Breast epithelium (tissue), 3 donors: ENCODE data around the gene C2orf49.

ENCODE experiments used
- POLR2A ChIP-seq: fragments of 450-650 bp; IDR thresholded peaks from one replicate; pipeline ENCODE4 v1.6.1; 2016; ENCODE audit warnings: antibody characterized with exemption, mild to moderate bottlenecking, moderate library complexity
- POLR2AphosphoS5 ChIP-seq, 3 donors: sonication (generic); formaldehyde crosslinking; IDR thresholded peaks; one replicate each; pipeline ENCODE4 v1.6.1; 2017; ENCODE audit warnings: antibody characterized with exemption in 3 of 3
- TF ChIP-seq, protein P1 (sequence below), 3 donors: fragments of 450-650 bp; IDR thresholded peaks; one replicate each; pipeline ENCODE4 v1.5.1; 2016 to 2017; ENCODE audit warnings: antibody characterized with exemption in 3 of 3, mild to moderate bottlenecking in 3 of 3, moderate library complexity in 3 of 3

DNA sequence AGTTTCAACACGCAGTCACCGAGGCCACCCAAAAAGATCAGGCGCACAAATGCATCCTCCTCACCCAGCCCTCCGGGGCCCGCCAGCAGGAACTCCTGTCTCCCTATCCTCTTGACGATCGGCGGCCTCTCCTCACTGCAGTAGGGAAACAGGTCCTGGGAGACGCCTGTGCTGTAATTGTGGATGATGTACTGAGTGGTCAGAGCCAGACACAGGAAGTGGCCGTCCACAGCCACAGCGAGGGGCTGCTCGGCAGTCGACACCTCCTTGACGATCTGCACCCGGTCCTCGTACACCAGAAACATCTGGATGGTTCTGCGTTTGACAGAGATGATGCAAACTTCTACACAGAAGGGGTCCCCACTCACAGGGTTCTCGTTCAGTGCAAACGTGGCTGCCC, 29.8 kb upstream of the C2orf49 start:
- TF ChIP-seq, protein P1, sequence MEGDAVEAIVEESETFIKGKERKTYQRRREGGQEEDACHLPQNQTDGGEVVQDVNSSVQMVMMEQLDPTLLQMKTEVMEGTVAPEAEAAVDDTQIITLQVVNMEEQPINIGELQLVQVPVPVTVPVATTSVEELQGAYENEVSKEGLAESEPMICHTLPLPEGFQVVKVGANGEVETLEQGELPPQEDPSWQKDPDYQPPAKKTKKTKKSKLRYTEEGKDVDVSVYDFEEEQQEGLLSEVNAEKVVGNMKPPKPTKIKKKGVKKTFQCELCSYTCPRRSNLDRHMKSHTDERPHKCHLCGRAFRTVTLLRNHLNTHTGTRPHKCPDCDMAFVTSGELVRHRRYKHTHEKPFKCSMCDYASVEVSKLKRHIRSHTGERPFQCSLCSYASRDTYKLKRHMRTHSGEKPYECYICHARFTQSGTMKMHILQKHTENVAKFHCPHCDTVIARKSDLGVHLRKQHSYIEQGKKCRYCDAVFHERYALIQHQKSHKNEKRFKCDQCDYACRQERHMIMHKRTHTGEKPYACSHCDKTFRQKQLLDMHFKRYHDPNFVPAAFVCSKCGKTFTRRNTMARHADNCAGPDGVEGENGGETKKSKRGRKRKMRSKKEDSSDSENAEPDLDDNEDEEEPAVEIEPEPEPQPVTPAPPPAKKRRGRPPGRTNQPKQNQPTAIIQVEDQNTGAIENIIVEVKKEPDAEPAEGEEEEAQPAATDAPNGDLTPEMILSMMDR (IDR thresholded peaks at IDR 0.05): no peak
- TF ChIP-seq POLR2AphosphoS5 (IDR thresholded peaks at IDR 0.05) (no peak), POLR2A (no peak)
